ENCODE data around the gene KRTAP5-2. TPM values are rescaled to one million over a fixed set of nuclear protein-coding genes. Genes with fewer than 3 reads are reported as not detected.
A peak's percentile ranks its signal among the peaks of the same experiment; 100 is the strongest.

Gene KRTAP5-2
- total RNA-seq, 4 donors from 2014 or later, result not detected

- no peak for DNase-seq (ENCODE audit: low spot score in 2 of 2)
- no peaks in the 10 kb centered on the region for H3K27me3 ChIP-seq
- H3K27ac ChIP-seq, result peak overlapping the region; percentile 89 to 99 (median 94)
- TF ChIP-seq CTCF (IDR thresholded peaks at IDR 0.05) (no peak), POLR2A (IDR thresholded peaks at IDR 0.05) (no peak), EP300 (IDR thresholded peaks at IDR 0.05) (no peak)
- H3K9me3 ChIP-seq, result no peaks in the 10 kb centered on the region
- H3K36me3 ChIP-seq, result peaks cover 0 to 47% (median 0%) of the 10 kb centered on the region in 3 donors
- WGBS, 2 donors, result 58 to 87% methylated on average over 10 to 17 of the region's 17 CpGs
- H3K4me1 ChIP-seq, result peaks cover 0 to 67% (median 26%) of the 10 kb centered on the region in 4 donors
- no peak overlapping the region for H3K4me3 ChIP-seq
Measured at GRCh38 chr11:1561266-1561665, 36.8 kb downstream of the KRTAP5-2 start.

GRCh38 chr11:1560649-1561251, 37.3 kb downstream of the KRTAP5-2 start:
- no peaks in the 10 kb centered on the region for H3K27me3 ChIP-seq
- peaks cover 0 to 64% (median 26%) of the 10 kb centered on the region in 4 donors for H3K4me1 ChIP-seq
- no peak for DNase-seq (ENCODE audit: low spot score in 2 of 2)
- 83 to 95% methylated on average over 5 to 6 of the region's 8 CpGs for WGBS, 2 donors
- no peaks in the 10 kb centered on the region for H3K9me3 ChIP-seq
- TF ChIP-seq POLR2A (IDR thresholded peaks at IDR 0.05) (no peak), EP300 (IDR thresholded peaks at IDR 0.05) (no peak), CTCF (IDR thresholded peaks at IDR 0.05) (no peak)
- peaks cover 0 to 49% (median 0%) of the 10 kb centered on the region in 3 donors for H3K36me3 ChIP-seq
- H3K27ac ChIP-seq, result peak overlapping the region; percentile 89 to 99 (median 94)
- H3K4me3 ChIP-seq, result no peak overlapping the region

GRCh38 chr11:1560002-1560648, 38.0 kb downstream of the KRTAP5-2 start:
- DNase-seq (ENCODE audit: low spot score in 2 of 2), result no peak
- TF ChIP-seq CTCF (IDR thresholded peaks at IDR 0.05) (no peak), POLR2A (IDR thresholded peaks at IDR 0.05) (no peak), EP300 (IDR thresholded peaks at IDR 0.05) (no peak)
- peak overlapping the region; percentile 89 to 99 (median 94) for H3K27ac ChIP-seq
- H3K36me3 ChIP-seq, result peaks cover 0 to 47% (median 0%) of the 10 kb centered on the region in 3 donors
- H3K4me1 ChIP-seq, result peaks cover 0 to 61% (median 26%) of the 10 kb centered on the region in 4 donors
- WGBS, 2 donors, result 70 to 80% methylated on average over 14 to 15 of the region's 15 CpGs
- no peaks in the 10 kb centered on the region for H3K27me3 ChIP-seq
- H3K9me3 ChIP-seq, result no peaks in the 10 kb centered on the region
- H3K4me3 ChIP-seq, result no peak overlapping the region

- Histone ChIP-seq H3K4me3 (no peak overlapping the region), H3K36me3 (peaks cover 0 to 45% (median 0%) of the 10 kb centered on the region in 3 donors), H3K27me3 (no peaks in the 10 kb centered on the region), H3K9me3 (no peaks in the 10 kb centered on the region), H3K27ac (peak overlapping the region; percentile 89 to 99 (median 94)), H3K4me1 (peaks cover 0 to 56% (median 24%) of the 10 kb centered on the region in 4 donors)
- WGBS, 2 donors, result 34 to 45% methylated on average over 15 to 22 of the region's 29 CpGs
- TF ChIP-seq POLR2A (IDR thresholded peaks at IDR 0.05), result peak in 1 of 2 donors; percentile 55
- peak in 2 of 5 experiments; percentile 13 to 25 for TF ChIP-seq CTCF (IDR thresholded peaks at IDR 0.05)
- peak; percentile 65 to 97 for TF ChIP-seq EP300 (IDR thresholded peaks at IDR 0.05)
- peak; percentile 52 to 72 for DNase-seq (ENCODE audit: low spot score in 2 of 2)
Measured at GRCh38 chr11:1559111-1559951, 38.8 kb downstream of the KRTAP5-2 start.
